LNCaP clone FGC (cell line): ENCODE data around the gene WNT9A.

Experiments used
- DNase-seq: peaks from one replicate; pipeline ENCODE4 v3.0.0-alpha.2; 2011; ENCODE audit warnings: low read depth
- H3K4me3 ChIP-seq: 2 replicates; pipeline ENCODE4 v1.5.1; 2011; ENCODE audit warnings: mild to moderate bottlenecking, low read depth, low read length, control low read depth
- CTCF ChIP-seq: IDR thresholded peaks from 2 replicates; pipeline ENCODE4 v1.5.1; 2012; ENCODE audit warnings: mild to moderate bottlenecking; ENCODE audit not compliant: control insufficient read depth, insufficient read depth; ENCODE audit errors: extremely low read depth

The WNT9A gene

GRCh38 chr1:227890451-227891222, 57.1 kb downstream of the WNT9A start:
- no peak for DNase-seq
- no peak for TF ChIP-seq CTCF
- no peak overlapping the region for H3K4me3 ChIP-seq

- no peak for DNase-seq
- no peak overlapping the region for H3K4me3 ChIP-seq
- TF ChIP-seq CTCF, result no peak
Measured at GRCh38 chr1:227889863-227890405, 57.8 kb downstream of the WNT9A start.

GRCh38 chr1:227889047-227889862, 58.5 kb downstream of the WNT9A start:
- no peak overlapping the region for H3K4me3 ChIP-seq
- DNase-seq, result no peak
- no peak for TF ChIP-seq CTCF

- no peak for DNase-seq
Measured at GRCh38 chr1:227888404-227889046, 59.2 kb downstream of the WNT9A start.

GRCh38 chr1:227887697-227888403, 59.9 kb downstream of the WNT9A start:
- H3K4me3 ChIP-seq, result no peak overlapping the region
- no peak for DNase-seq
- no peak for TF ChIP-seq CTCF

More at GRCh38 chr1:227888404-227889046, 59.2 kb downstream of the WNT9A start:
- no peak overlapping the region for H3K4me3 ChIP-seq
- no peak for TF ChIP-seq CTCF

- no peak for TF ChIP-seq CTCF
- DNase-seq, result no peak
- no peak overlapping the region for H3K4me3 ChIP-seq
Measured at GRCh38 chr1:227886993-227887696, 60.6 kb downstream of the WNT9A start.
